Glutamatergic neuron (in vitro differentiated cells): Measurements from ENCODE around the gene PTPRQ. TPM values are rescaled to one million over a fixed set of nuclear protein-coding genes. Genes with fewer than 3 reads are reported as not detected.

Experiments
- DNase-seq: peaks from one replicate; pipeline ENCODE4 v3.0.0; 2022
- H3K27ac Mint-ChIP-seq: one replicate; pipeline ENCODE4 v1.8.0; 2020; ENCODE audit warnings: mild to moderate bottlenecking, mixed read lengths, inconsistent platforms; ENCODE audit not compliant: unreplicated experiment
- H3K27me3 Mint-ChIP-seq: one replicate; pipeline ENCODE4 v1.8.0; 2020; ENCODE audit warnings: mild to moderate bottlenecking, moderate library complexity, mixed read lengths, inconsistent platforms; ENCODE audit not compliant: unreplicated experiment
- H3K36me3 Mint-ChIP-seq: one replicate; pipeline ENCODE4 v1.8.0; 2020; ENCODE audit warnings: mild to moderate bottlenecking, mixed read lengths, inconsistent platforms; ENCODE audit not compliant: unreplicated experiment
- H3K4me1 Mint-ChIP-seq: one replicate; pipeline ENCODE4 v1.8.0; 2020; ENCODE audit warnings: mild to moderate bottlenecking, low read depth, mixed read lengths, inconsistent platforms; ENCODE audit not compliant: unreplicated experiment
- H3K4me3 Mint-ChIP-seq: one replicate; pipeline ENCODE4 v1.8.0; 2020; ENCODE audit warnings: mild to moderate bottlenecking, mixed read lengths, inconsistent platforms; ENCODE audit not compliant: unreplicated experiment
- H3K9me3 Mint-ChIP-seq: one replicate; pipeline ENCODE4 v1.8.0; 2020; ENCODE audit warnings: mild to moderate bottlenecking, moderate library complexity, mixed read lengths, inconsistent platforms; ENCODE audit not compliant: unreplicated experiment
- CTCF ChIP-seq: fragments of 200-600 bp; sonication (generic); IDR thresholded peaks from one replicate; pipeline ENCODE4 v1.5.0; 2021; ENCODE audit not compliant: partially characterized antibody, unreplicated experiment
- total RNA-seq: library from RNA; stranded (reverse); fragmentation: NEBNext Ultra II Directional; extraction: Animal tissue kit (Norgen Biotek cat#: 25700); gene quantifications from one replicate; pipeline ENCODE4 v1.2.1, GENCODE V29; 2021; ENCODE audit not compliant: unreplicated experiment

The PTPRQ gene
- total RNA-seq, 1 donor from 2014 or later = not detected

GRCh38 chr12:80704420-80704819 is 260.4 kb downstream of the PTPRQ start:
- peaks cover 2% of the 10 kb centered on the region for H3K4me1 Mint-ChIP-seq
- H3K27me3 Mint-ChIP-seq = peaks cover 6% of the 10 kb centered on the region
- no peak for DNase-seq
- no peak for TF ChIP-seq CTCF
- H3K27ac Mint-ChIP-seq = no peak overlapping the region
- peaks cover 4% of the 10 kb centered on the region for H3K9me3 Mint-ChIP-seq
- H3K36me3 Mint-ChIP-seq = no peaks in the 10 kb centered on the region
- H3K4me3 Mint-ChIP-seq = no peak overlapping the region

GRCh38 chr12:80707126-80707829 is 263.2 kb downstream of the PTPRQ start, which contains the start of gene MYF6:
MYF6 (plus strand) TSS chr12:80707634; CDS start chr12:80707720, 86 bp downstream.
- Mint-ChIP-seq H3K36me3 (no peaks in the 10 kb centered on the region), H3K9me3 (peaks cover 4% of the 10 kb centered on the region), H3K27me3 (peaks cover 13% of the 10 kb centered on the region), H3K4me3 (peak within 1 kb of the TSS; percentile 83), H3K4me1 (peaks cover 2% of the 10 kb centered on the region), H3K27ac (no peak within 1 kb of the TSS)
- no peak for TF ChIP-seq CTCF
- DNase-seq = no peak

- DNase-seq = peak; percentile 27
- no peak for TF ChIP-seq CTCF
- peaks cover 4% of the 10 kb centered on the region for H3K9me3 Mint-ChIP-seq
- no peak overlapping the region for H3K27ac Mint-ChIP-seq
- peaks cover 2% of the 10 kb centered on the region for H3K4me1 Mint-ChIP-seq
- H3K36me3 Mint-ChIP-seq = no peaks in the 10 kb centered on the region
- H3K27me3 Mint-ChIP-seq = peaks cover 13% of the 10 kb centered on the region
- H3K4me3 Mint-ChIP-seq = peak overlapping the region; percentile 83
These were observed 263.8 kb downstream of the PTPRQ start for GRCh38 chr12:80707830-80708258.

- Mint-ChIP-seq H3K27ac (no peak overlapping the region), H3K4me1 (peaks cover 2% of the 10 kb centered on the region), H3K4me3 (peak overlapping the region; percentile 83), H3K36me3 (no peaks in the 10 kb centered on the region), H3K9me3 (peaks cover 4% of the 10 kb centered on the region), H3K27me3 (peaks cover 13% of the 10 kb centered on the region)
- no peak for TF ChIP-seq CTCF
- peak; percentile 48 for DNase-seq
These were observed 264.4 kb downstream of the PTPRQ start for GRCh38 chr12:80708259-80708974.

GRCh38 chr12:80708975-80709328 is 264.9 kb downstream of the PTPRQ start:
- H3K27me3 Mint-ChIP-seq = peaks cover 15% of the 10 kb centered on the region
- H3K36me3 Mint-ChIP-seq = no peaks in the 10 kb centered on the region
- peak overlapping the region; percentile 83 for H3K4me3 Mint-ChIP-seq
- peaks cover 4% of the 10 kb centered on the region for H3K9me3 Mint-ChIP-seq
- TF ChIP-seq CTCF = no peak
- H3K4me1 Mint-ChIP-seq = peaks cover 2% of the 10 kb centered on the region
- DNase-seq = no peak
- H3K27ac Mint-ChIP-seq = no peak overlapping the region
